Measurements from ENCODE around the gene ACSS2.

- TF ChIP-seq, protein P1, sequence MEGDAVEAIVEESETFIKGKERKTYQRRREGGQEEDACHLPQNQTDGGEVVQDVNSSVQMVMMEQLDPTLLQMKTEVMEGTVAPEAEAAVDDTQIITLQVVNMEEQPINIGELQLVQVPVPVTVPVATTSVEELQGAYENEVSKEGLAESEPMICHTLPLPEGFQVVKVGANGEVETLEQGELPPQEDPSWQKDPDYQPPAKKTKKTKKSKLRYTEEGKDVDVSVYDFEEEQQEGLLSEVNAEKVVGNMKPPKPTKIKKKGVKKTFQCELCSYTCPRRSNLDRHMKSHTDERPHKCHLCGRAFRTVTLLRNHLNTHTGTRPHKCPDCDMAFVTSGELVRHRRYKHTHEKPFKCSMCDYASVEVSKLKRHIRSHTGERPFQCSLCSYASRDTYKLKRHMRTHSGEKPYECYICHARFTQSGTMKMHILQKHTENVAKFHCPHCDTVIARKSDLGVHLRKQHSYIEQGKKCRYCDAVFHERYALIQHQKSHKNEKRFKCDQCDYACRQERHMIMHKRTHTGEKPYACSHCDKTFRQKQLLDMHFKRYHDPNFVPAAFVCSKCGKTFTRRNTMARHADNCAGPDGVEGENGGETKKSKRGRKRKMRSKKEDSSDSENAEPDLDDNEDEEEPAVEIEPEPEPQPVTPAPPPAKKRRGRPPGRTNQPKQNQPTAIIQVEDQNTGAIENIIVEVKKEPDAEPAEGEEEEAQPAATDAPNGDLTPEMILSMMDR (IDR thresholded peaks at IDR 0.05 in 2 of 3, conservative IDR thresholded peaks at IDR 0.05 in 1 of 3; ENCODE audit: control insufficient read depth in 2 of 3, extremely low read depth in 1 of 3, insufficient read depth in 1 of 3, low read depth in 3 of 3, low read length in 3 of 3) = no peak
- TF ChIP-seq, protein P2, sequence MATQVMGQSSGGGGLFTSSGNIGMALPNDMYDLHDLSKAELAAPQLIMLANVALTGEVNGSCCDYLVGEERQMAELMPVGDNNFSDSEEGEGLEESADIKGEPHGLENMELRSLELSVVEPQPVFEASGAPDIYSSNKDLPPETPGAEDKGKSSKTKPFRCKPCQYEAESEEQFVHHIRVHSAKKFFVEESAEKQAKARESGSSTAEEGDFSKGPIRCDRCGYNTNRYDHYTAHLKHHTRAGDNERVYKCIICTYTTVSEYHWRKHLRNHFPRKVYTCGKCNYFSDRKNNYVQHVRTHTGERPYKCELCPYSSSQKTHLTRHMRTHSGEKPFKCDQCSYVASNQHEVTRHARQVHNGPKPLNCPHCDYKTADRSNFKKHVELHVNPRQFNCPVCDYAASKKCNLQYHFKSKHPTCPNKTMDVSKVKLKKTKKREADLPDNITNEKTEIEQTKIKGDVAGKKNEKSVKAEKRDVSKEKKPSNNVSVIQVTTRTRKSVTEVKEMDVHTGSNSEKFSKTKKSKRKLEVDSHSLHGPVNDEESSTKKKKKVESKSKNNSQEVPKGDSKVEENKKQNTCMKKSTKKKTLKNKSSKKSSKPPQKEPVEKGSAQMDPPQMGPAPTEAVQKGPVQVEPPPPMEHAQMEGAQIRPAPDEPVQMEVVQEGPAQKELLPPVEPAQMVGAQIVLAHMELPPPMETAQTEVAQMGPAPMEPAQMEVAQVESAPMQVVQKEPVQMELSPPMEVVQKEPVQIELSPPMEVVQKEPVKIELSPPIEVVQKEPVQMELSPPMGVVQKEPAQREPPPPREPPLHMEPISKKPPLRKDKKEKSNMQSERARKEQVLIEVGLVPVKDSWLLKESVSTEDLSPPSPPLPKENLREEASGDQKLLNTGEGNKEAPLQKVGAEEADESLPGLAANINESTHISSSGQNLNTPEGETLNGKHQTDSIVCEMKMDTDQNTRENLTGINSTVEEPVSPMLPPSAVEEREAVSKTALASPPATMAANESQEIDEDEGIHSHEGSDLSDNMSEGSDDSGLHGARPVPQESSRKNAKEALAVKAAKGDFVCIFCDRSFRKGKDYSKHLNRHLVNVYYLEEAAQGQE (IDR thresholded peaks at IDR 0.05; ENCODE audit: low read depth, low read length) = no peak
- TF ChIP-seq POLR2A (IDR thresholded peaks at IDR 0.05; ENCODE audit: low read depth, low read length) = no peak
- TF ChIP-seq, protein P3, sequence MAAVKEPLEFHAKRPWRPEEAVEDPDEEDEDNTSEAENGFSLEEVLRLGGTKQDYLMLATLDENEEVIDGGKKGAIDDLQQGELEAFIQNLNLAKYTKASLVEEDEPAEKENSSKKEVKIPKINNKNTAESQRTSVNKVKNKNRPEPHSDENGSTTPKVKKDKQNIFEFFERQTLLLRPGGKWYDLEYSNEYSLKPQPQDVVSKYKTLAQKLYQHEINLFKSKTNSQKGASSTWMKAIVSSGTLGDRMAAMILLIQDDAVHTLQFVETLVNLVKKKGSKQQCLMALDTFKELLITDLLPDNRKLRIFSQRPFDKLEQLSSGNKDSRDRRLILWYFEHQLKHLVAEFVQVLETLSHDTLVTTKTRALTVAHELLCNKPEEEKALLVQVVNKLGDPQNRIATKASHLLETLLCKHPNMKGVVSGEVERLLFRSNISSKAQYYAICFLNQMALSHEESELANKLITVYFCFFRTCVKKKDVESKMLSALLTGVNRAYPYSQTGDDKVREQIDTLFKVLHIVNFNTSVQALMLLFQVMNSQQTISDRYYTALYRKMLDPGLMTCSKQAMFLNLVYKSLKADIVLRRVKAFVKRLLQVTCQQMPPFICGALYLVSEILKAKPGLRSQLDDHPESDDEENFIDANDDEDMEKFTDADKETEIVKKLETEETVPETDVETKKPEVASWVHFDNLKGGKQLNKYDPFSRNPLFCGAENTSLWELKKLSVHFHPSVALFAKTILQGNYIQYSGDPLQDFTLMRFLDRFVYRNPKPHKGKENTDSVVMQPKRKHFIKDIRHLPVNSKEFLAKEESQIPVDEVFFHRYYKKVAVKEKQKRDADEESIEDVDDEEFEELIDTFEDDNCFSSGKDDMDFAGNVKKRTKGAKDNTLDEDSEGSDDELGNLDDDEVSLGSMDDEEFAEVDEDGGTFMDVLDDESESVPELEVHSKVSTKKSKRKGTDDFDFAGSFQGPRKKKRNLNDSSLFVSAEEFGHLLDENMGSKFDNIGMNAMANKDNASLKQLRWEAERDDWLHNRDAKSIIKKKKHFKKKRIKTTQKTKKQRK (IDR thresholded peaks at IDR 0.05; ENCODE audit: low read depth, low read length) = no peak
- TF ChIP-seq, protein P4, sequence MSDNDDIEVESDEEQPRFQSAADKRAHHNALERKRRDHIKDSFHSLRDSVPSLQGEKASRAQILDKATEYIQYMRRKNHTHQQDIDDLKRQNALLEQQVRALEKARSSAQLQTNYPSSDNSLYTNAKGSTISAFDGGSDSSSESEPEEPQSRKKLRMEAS (IDR thresholded peaks at IDR 0.05; ENCODE audit: low read depth, low read length) = no peak
These were observed 27.8 kb upstream of the ACSS2 start for GRCh38 chr20:34848597-34848996.

Measured in GM12878 (cell line).